ENCODE data around the gene HJV. TPM values are rescaled to one million over a fixed set of nuclear protein-coding genes. Genes with fewer than 3 reads are reported as not detected.

The HJV gene
- total and polyA plus RNA-seq, 2 of the 4 experiments (the other 2 are of a cell fraction) = not detected

DNA sequence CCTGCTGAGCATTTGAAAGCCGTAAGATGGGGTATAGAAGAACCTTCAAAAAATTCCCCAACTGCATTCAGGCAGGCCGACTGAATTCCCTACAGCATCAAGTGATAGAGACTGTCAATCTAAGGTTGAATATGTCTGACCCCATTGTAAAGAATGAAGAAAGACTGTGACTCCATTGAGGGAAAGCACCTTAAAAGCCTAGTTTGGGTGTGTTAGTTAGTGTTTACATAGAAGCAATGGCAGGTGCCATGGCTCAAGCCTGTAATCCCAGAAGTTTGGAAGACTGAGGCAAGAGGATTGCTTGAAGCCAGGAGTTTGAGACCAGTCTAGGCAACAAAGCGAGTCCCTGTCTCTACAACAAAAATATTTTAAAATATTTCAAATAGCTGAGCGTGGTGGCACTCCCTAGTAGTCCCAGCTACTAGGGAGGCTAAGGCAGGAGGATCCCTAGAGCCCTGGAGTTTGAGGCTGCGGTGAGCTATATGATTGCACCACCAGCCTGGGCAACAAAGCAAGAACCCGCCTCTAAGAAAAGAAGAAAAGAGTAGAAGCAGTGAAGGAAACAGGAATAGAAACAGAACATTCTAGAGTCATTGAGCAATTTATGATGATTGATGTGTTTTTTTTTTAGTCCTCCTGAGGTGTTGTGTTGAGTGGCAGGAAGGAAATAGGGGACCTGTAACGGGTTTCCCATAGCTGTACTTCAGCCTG is 41.6 kb downstream of the HJV start:
- Histone ChIP-seq H3K9ac (ENCODE audit: low read depth, low read length) (peak overlapping the region; percentile 16; the same call in 1 of the 2 replicates), H3K4ac (ENCODE audit: low read depth, low read length) (peak overlapping the region; percentile 89), H2AK5ac (ENCODE audit: low read depth, low read length) (peak overlapping the region; percentile 82), H2BK5ac (ENCODE audit: low read depth, low read length, poor library complexity, severe bottlenecking) (peak overlapping the region; percentile 89), H4K5ac (ENCODE audit: low read depth, low read length) (peak overlapping the region; percentile 59), H3K9me3 (ENCODE audit: control insufficient read depth, insufficient read depth, low read length) (no peaks in the 10 kb centered on the region), H3K9me1 (ENCODE audit: insufficient read depth, low read length) (peaks cover 14% of the 10 kb centered on the region), H3K23ac (ENCODE audit: low read depth, low read length) (peak overlapping the region; percentile 79; the same call in 1 of the 2 replicates), H2BK120ac (ENCODE audit: low read depth, low read length) (peak overlapping the region; percentile 93), H3K36me3 (ENCODE audit: control insufficient read depth, insufficient read depth, low read length) (no peaks in the 10 kb centered on the region), H2BK20ac (ENCODE audit: low read depth, low read length) (peak overlapping the region; percentile 68), H4K8ac (ENCODE audit: low read depth in 2 of 2, low read length in 2 of 2) (peak overlapping the region; percentile 20 to 91), H3K4me1 (ENCODE audit: control insufficient read depth, insufficient read depth, low read length) (peaks cover 17% of the 10 kb centered on the region), H3K27ac (ENCODE audit: insufficient read depth, low read length) (peak overlapping the region; percentile 63), H3K18ac (ENCODE audit: low read depth, low read length) (peak overlapping the region; percentile 45; the same call in 1 of the 2 replicates), H3K4me2 (ENCODE audit: low read depth, low read length) (peak overlapping the region; percentile 42; the same call in 1 of the 2 replicates), H3K56ac (ENCODE audit: extremely low read depth, insufficient read depth, low read length) (peak overlapping the region; percentile 84), H3K27me3 (ENCODE audit: control insufficient read depth, insufficient read depth, low read length) (no peaks in the 10 kb centered on the region), H3K79me1 (ENCODE audit: low read depth in 1 of 2, low read length in 2 of 2) (peaks cover 0 to 12% of the 10 kb centered on the region in 2 experiments; a peak in 3 of 4 replicates), H3K4me3 (ENCODE audit: insufficient read depth, low read depth, low read length) (no peak overlapping the region), H4K20me1 (ENCODE audit: insufficient read depth, low read length) (no peaks in the 10 kb centered on the region), H3K14ac (replicated peaks; ENCODE audit: low read depth, low read length) (peak overlapping the region; percentile 88), H2BK15ac (ENCODE audit: low read depth, low read length) (peak overlapping the region; percentile 77), H4K91ac (ENCODE audit: insufficient read depth, low read depth, low read length) (peak overlapping the region; percentile 82), H2AFZ (replicated peaks; ENCODE audit: low read length, poor library complexity) (no peak overlapping the region), H2AK9ac (replicated peaks; ENCODE audit: low read depth, low read length, poor library complexity) (peak overlapping the region; percentile 93)
- TF ChIP-seq BHLHE40 (IDR thresholded peaks at IDR 0.05; ENCODE audit: low read depth, low read length) (no peak), RAD21 (IDR thresholded peaks at IDR 0.05; ENCODE audit: low read length) (0 out of 2 replicates have a peak, but pooled peaks have one; percentile 10), CEBPB (IDR thresholded peaks at IDR 0.05; ENCODE audit: low read depth, low read length) (no peak), CHD1 (IDR thresholded peaks at IDR 0.05; ENCODE audit: low read depth, low read length) (no peak)
- in situ Hi-C loops (cut with MboI; ENCODE audit: low sequenced_read_pairs) (no loop called here), intact Hi-C loops (cut with micrococcal nuclease) (loop anchor here (1.0 kb wide), 1 partner anchor 15 kb away; no protein-coding TSS in a partner anchor), dilution Hi-C loops (cut with HindIII; ENCODE audit: low sequenced_read_pairs, unreplicated experiment) (no loop called here)
- no TSS peak for BruUV-seq (replicated peaks)
- ChIA-PET CTCF (interaction anchor here (0.9 to 3.4 kb wide), 6 partner anchors 12 to 134 kb away, joined by 3 to 29 read pairs (median 4); partner anchors contain the start of genes NUDT17, RBM8A and TXNIP), POLR2A (ENCODE audit: unreplicated experiment) (interaction anchor here (0.5 to 2.4 kb wide), 7 partner anchors 8 to 53 kb away, joined by 3 to 11 read pairs (median 6); partner anchors contain the start of gene RBM8A)
- no CpG with 5 or more reads among the region's 7 CpGs for WGBS, 2 experiments (ENCODE audit: extremely low coverage in 2 of 2, insufficient read length in 1 of 2)
- no peak for DNase-seq
- ATAC-seq (ENCODE audit: low read depth) = no peak

All from IMR-90 (cell line).